NCI-H2081 treated with DMSO at 0.1 percent for 48 hours (cell line): ENCODE measurements around the gene ZG16B.

Source experiments
- DNase-seq: peaks from one replicate; lab custom pipeline; 2025; lab: John Stamatoyannopoulos, UW

The ZG16B gene

DNA sequence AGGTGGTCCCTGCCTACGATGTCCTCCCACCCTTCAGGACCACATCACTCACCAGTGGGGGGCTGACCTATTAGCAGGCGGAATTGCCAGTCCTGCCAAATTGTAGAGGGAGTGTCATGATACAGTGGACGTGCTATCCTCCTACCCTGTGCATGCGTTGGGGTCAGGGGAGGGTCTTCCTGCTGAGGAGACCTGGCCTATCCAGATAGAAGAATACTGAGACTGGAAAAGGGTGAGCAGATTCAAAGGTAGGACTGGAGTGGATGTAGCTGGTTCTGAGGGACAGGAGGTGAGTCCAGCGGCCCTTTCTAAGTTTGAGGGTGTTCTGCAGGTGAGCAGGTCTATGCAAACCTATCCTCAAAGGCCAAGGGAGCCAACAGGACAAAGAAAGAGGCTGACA, 23.8 kb upstream of the ZG16B start:
- no peak for DNase-seq

DNA sequence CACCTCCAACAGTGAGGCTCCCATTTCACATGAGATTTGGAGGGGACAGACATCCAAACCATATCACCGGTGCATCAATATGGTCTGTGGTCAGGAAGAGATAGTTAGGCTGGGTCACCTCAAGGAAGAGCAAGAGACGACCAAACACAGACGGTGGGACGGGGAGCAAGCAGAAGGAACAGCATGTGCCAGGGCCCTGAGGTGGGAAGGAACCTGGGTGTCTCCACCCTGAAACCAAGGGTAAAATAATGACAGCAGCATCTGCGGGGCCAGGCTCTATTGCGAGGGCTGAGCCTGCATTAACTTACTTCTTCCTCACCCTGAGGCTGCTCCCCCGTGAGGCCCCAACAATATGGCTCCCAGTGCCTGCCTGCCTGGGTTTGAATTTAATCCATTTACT, 21.9 kb upstream of the ZG16B start:
- DNase-seq = no peak

DNA sequence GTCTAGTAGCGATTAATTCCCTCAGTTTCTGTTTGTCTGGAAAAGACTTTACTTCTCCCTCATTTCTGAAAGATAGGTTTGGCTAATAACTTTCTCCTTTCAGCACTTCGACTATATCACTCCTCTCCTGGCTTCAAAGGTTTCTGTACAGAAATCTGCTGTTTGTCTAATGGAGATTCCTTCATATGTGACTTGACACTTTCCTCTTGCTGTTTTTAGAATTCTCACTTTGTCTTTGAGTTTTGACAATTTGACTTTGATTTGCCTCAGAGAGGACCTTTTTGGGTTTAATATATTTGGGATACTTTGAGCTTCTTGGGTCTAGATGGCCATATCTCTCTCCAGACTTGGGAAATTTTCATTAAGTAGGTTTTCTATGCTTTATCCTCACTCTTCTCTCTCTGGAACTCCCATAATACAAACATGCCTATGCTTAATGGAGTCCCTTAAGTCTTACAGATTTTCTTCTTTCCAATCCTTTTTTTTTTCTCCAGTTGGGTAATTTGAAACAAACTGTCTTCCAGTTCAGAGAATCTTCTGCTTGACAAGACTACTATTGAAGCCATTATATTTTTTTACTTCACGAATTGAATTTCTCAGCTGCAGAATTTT, 20.8 kb upstream of the ZG16B start:
- no peak for DNase-seq

DNA sequence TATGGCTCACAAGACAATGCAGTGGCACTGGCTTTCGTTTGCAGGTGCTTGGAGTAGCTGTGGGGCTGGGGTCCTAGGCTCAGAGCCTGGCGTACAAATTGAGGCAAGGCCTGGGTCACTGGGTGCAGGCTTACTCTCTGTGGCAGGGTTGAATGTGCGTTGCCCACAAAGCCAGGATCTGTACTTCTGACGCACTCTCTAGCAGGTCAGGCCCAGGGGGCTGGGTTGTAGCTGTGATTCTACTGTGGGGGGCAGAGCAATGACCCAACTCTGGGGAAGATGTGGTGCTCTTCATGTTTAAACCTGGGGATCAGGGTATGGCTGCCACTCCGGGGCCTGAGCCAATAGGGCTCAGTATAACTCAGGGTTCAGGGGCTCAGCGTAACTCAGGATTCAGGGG, 19.5 kb upstream of the ZG16B start:
- no peak for DNase-seq

DNA sequence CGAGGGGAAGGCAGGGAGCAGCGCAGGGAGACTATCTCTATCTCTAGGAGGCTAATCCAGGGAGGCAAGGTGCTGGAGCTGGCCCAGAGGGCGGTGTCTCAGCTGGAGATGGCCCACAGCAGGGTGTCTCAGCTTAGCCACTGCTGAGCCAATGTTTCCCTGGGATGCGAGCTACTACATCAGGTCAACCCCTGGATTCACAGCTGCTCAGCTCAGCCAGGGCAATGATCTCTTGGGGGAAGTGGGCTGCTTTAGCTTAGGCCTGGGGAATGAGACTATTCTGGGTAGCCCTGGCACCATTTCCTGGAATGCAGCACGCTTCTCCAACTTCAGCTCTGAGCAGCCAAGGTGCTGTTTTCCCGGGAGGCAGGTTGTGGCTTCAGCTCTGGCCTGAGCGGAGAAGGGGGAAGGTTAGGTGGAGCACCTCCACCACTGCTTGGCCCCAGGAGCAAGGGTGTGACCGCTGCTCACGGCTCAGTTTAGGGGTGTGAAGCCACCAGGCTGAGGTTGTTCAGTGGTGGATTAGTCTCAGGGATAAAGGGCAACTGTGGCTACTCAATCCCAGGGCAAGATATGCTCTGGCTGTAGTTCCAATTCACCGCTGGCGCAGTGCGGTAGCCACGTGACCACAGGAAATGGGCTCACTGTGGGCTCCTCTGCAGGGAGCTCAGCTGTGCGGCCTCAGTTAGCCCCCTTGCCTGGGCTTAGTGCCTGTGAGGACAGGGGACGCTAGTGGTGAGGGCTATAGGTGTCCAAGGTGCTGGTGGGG, 18.2 kb upstream of the ZG16B start:
- DNase-seq = no peak

DNA sequence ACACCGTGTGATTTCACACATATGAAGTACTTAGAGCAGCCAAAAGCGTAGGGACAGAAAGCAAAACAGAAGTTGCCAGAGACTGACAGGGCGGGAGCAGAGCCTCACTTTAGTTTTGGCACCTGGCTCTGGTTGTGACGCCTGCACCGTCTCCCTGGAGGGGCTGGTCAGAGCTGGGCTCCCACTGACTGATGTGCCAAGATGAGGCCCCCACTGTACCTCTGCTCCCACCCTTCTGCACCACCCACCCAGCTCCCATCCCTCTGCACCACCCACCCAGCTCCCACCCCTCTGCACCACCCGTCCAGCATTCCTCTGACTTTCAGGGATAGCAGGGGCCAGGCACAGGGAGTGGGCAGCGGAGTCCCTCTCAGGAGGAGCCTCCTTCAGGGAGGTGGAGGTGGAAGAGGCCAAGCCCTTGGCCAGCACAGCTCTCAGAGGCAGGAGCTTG, 16.3 kb upstream of the ZG16B start:
- no peak for DNase-seq

DNA sequence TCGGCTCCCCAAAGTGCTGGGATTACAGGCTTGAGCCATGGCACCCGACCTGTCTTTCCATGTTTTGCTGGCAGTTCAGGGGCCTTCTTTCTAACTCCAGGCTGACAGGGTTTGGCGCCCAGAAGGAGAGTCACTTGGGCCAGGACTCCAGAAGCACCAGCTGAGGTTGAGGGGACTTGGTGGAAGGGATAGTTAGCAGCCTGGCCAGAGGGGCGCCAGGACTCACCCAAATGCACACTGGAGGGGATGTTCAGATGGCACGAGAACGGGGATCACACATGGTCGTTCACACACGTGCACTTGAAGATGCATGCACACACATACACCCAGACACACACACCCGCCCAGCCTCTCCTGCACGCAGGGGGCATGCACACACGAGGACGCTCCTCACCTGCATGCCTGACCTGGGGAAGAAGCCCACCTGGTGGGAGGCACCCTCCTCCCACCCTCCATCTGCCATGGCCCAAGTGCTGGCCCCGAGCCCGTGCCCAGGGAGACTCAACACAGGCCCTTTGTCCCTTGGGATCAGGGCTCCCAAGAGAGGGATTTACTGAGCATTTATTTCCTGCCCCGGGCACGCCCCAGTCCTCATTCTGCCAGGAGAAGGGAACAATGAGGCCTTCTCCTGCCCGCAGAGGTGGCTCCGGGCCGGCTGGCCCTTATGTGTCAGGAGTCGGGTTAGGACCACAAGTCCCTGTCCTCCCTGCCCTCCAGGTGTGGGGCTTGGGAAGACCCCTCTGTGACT, 15.4 kb upstream of the ZG16B start:
- DNase-seq = no peak

DNA sequence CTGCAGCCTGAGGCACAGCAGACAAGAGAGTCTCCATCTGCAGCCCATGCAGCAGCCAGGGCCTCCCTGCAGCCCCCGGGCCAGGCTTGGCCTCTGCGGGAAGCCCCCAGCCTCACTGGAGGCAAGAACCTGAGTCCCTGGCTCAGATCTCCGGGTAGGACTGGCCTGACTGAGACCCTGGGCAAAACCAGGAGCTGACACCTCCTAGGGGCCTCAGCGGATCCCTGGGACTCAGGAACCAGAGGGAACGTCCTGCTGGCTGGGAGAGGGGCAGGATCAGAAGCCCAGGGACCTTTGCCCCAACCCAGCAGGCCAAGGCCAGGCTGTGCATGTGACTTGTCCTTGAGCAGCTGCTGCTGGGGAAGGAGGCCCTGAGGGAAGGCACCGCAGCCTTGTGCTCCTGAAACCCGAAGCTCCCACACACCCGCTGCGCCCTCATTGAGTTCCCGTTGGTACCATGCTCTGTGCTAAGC, 14.8 kb upstream of the ZG16B start:
- DNase-seq = no peak

DNA sequence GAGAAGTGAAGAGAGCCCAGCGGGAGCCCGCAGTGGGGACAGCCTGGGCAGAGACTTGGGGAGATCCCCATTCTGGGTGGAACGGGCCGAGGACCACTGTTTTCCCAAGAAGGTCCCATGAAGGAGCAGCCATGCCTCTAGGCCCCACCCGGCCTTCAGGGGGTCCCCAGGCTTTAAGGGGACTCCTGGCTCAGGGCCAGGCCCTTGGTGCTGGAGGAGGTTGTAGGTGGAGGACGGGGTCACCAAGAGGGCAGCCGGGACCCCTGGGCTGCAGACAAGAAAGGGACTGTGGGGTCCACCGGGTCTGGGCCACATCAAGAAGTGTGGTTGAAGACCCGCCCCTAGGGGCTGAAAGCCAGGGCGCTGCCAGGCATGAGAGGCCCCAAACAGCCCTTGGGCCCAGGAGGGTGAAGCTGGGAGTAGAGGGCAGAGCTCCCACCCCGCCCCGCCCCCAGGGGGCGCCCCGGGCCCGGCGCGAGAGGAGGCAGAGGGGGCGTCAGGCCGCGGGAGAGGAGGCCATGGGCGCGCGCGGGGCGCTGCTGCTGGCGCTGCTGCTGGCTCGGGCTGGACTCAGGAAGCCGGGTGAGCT, 13.3 kb upstream of the ZG16B start, which contains the start of gene PRSS21:
TSS of gene PRSS21 (plus strand) at position 487 of the 589 bp plus-strand sequence. CDS start at position 519, 32 bp downstream.
- DNase-seq = no peak

DNA sequence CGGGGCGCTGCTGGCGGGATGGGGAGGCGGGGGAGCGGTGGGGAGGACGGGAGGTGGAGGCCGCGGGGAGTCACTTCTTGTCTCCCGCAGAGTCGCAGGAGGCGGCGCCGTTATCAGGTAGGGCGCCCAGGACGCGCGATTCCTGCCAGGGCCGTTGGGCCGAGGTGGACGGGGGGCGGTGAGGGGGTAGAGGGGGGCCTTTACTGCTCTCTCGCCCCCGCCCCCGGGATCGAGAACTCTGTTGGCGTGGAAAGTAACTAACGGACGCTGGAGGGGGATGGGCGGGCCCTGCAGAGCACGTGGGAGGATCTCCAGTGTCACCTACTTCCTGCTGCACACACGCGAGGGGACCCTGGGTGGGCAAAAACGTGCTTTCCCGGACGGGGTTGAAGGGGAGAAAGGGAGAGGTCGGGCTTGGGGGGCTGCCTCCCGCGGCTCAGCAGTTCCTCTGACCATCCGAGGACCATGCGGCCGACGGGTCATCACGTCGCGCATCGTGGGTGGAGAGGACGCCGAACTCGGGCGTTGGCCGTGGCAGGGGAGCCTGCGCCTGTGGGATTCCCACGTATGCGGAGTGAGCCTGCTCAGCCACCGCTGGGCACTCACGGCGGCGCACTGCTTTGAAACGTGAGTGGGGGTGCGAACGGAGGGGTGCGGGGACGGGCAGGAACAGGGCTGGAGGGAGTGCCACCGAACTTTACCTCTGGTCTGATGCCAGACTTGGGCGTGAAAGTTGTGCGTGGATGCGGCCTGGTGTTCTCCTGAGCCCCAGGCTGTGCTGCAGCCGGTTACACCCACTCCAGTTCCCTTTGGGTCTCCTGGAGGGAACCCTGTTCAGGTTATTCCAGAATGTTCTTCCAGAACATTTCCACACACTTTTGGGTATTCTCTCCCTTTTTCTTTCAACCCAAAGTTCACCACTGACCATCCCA, 12.5 kb upstream of the ZG16B start:
- DNase-seq = no peak

DNA sequence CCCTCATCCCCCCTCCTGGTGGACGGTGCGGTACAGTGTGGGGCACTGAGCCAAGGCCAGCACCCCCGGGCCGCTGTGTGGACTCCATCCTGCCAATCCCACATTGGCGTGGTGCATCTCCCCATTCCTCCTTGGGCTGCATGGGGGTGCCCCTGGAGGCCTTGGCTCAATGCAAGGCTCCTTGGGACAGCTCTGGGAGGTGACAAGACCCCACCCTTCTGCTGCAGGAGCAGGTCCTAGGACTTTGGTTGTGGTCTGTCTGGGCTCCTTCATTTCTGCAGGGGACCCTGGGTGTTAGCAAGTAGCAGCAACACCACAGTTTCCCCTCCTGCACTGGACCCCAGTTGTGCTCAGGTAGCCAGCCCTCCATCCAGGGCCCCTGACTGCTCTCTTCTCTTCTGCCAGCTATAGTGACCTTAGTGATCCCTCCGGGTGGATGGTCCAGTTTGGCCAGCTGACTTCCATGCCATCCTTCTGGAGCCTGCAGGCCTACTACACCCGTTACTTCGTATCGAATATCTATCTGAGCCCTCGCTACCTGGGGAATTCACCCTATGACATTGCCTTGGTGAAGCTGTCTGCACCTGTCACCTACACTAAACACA, 11.7 kb upstream of the ZG16B start:
- DNase-seq = no peak

DNA sequence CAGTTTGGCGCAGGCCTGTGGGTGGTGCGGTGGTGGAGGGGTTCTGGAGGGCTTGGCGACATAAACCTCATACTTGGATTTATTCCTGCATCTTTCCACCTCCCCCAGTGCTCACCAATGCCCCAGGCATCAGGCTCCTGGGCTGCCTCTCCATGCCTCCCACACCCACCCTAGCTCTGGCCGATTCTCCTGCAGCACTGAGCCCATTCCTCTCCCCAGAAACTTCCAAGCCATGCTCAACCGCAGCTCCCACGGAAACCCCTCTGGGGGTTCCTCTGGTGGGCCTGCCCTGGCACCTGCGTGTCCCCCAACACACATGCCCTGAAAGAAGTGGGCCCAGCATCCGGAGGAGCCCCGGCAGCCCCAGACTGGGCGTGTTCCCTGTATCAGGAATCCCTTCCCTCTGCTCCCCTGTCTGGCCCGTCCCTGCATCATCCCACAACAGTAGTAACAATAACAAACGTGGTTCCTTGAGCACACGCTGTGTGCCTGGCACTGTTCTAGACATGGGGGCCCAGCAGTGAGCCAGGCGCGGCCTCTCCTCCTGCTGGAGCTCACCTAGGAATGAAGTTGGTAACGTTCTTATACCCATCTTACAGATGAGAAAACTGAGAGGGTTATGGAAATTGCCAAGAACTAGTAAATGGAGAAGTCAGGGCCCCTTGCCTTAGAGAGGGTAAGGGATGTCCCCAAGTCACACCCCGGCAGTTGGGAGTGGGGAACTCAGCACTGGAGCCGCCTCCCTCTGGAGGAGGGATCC, 10.7 kb upstream of the ZG16B start:
- DNase-seq = no peak

DNA sequence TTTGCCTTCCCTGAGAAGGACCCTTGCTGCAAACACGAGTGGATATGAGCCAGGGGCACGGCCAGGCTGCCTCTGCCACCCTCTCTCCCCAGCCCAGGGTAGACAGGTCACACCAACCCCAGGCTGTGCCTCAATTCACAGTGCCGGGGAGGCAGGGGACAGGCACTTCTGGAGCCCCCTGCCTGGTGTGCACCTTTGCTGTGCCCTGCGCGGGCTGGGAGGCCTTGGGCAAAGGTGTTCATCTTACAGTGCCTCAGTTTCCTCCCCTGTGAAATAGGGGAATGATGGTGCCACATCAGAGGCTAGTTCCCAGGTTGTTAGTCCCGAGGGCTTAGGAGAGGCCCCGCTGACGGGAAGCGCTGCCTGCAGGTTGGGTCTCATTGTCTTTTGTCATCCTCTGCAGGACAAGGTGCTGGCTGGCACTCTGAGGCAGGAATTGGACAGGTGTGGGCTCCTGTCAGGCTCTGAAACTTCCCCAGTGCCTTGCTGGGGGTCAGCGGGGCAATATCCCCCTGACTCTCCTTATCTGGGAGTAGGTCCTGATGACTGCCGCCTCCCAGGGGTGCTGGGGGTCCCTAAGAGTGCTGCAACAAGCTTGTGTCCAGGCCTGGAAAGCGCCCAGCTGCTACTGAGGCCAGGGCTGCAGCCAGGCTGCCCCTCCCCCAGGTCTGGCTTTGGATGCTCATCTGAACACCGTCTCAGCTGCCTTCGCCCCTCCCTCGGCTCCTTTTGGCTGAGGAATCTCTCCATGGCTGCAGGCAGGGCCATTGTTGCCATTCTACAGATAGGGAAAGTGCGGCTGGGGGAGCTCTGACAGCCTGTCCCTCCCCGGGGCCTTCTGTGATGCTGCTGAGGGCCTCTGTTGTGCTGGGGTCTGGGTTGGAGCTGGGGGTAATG, 9.9 kb upstream of the ZG16B start:
- no peak for DNase-seq

DNA sequence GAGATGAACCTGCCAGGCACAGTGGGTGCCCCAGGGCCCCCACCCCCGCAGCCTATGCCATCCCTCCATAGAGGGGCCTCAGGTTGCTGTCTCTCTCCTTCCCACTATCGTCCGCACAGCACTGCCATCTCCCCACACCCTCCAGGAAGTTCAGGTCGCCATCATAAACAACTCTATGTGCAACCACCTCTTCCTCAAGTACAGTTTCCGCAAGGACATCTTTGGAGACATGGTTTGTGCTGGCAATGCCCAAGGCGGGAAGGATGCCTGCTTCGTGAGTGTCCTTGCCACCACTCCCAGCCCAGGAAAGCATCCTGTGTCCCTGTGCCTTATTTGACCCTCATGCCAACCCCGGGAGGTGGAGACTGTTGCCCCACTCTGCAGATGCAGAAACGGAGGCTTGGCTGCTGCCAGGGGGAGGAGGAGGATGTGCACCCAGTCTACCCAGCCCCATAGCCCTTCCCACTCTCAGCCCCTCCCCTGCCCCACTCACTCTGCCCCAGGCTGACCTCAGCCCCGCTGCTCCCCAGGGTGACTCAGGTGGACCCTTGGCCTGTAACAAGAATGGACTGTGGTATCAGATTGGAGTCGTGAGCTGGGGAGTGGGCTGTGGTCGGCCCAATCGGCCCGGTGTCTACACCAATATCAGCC, 9.1 kb upstream of the ZG16B start:
- no peak for DNase-seq

DNA sequence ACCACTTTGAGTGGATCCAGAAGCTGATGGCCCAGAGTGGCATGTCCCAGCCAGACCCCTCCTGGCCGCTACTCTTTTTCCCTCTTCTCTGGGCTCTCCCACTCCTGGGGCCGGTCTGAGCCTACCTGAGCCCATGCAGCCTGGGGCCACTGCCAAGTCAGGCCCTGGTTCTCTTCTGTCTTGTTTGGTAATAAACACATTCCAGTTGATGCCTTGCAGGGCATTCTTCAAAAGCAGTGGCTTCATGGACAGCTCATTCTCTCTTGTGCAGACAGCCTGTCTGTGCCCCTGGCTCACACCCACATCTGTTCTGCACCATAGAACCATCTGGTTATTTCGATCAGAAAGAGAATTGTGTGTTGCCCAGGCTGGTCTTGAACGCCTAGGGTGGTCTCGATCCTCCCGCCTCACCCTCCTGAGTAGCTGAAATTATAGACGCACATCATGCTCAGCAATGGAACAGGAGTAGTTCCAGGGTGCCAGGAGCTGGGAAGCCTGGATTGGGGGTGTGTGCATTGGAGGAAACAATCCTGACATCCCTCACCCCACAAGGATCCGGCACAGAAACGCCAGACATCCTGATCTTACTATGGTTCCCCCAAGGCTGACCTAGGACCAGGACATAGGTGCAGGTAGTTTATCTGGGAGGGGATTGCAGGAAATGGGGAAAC, 8.5 kb upstream of the ZG16B start:
- DNase-seq = no peak

DNA sequence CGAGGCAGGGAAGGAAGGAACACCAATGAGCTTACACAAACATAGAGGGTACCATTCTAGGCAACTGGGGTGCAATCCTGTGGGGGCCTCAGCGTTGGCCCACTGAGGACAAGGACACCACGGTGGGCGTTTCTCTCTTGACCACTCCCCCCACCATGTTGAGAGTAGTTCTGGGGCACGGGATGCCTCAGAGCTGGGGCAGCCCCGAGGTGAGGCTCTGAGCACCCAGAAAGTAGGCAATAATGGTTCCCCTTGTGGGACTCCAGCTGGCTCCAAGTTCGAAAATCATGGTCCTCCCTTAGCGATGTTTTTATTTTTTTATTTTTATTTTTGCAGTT, 8.0 kb upstream of the ZG16B start:
- no peak for DNase-seq

DNA sequence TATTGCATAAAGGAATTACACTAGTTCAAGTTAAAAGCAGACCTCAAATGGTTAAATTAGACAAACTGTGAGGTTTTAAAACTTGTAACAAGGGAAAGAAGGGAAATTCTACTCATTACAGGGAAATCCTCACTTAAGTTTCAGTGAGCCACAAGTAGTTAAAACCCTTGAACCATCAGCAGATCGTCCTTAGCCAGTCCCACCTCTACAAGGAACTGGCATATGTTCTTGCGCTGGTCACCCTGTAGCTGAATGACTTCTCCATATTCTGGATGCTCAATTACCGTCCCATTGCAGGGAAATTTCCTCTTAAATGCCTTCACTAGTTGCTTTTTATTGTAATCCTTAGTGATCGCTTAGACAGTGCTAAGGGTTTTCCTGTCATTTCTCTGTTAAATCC, 7.6 kb upstream of the ZG16B start:
- DNase-seq = no peak

DNA sequence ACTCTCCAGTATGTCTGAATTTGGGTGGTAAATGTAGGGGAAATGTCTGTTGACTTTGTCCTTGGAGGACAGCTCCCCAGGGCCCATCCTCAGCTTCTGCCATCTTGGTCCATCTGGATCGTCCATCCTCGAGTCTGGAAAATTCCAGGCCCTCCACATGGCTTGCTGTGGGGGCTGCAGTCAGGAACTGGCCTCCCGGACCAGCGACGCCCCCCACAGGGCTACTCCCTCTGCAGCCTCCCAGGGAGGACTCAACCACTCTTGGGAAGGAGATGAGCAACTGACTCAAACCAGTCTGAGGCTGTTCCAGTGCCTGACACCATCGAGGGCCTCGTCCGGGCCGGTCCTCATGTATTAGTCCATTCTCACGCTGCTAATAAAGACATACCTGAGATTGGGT, 5.5 kb upstream of the ZG16B start:
- DNase-seq = no peak
